HG03575 (cell line): Measurements from ENCODE around the gene ASPA.
"Not testable (repeated sequence)": the region's sequence is repeated elsewhere in the genome, so short reads cannot be mapped to it uniquely, and the experiment has no call there.

Experiments used
- ATAC-seq: cut with Tn5 transposase; IDR thresholded peaks from one replicate; pipeline ENCODE4 v1.9.1; 2021; ENCODE audit not compliant: unreplicated experiment, insufficient number of reproducible peaks, low FRiP score; ENCODE audit errors: extremely low read depth

Gene ASPA

GRCh38 chr17:3505008-3505407, 29.2 kb downstream of the ASPA start:
- no peak for ATAC-seq

GRCh38 chr17:3506054-3506453, 30.3 kb downstream of the ASPA start:
- no peak for ATAC-seq

GRCh38 chr17:3507071-3507470, 31.3 kb downstream of the ASPA start:
- no peak for ATAC-seq

GRCh38 chr17:3507869-3508268, 32.1 kb downstream of the ASPA start:
- ATAC-seq: no peak

GRCh38 chr17:3510090-3510489, 34.3 kb downstream of the ASPA start:
- no peak for ATAC-seq

GRCh38 chr17:3511852-3512504, 36.2 kb downstream of the ASPA start:
- no peak for ATAC-seq

- ATAC-seq: no peak
These were observed 36.8 kb downstream of the ASPA start for GRCh38 chr17:3512505-3513171.

- no peak for ATAC-seq
These were observed 37.7 kb downstream of the ASPA start for GRCh38 chr17:3513305-3514035.

GRCh38 chr17:3514167-3514566, 38.4 kb downstream of the ASPA start:
- ATAC-seq: not testable (repeated sequence)

- ATAC-seq: no peak
These were observed 39.1 kb downstream of the ASPA start for GRCh38 chr17:3514873-3515272.

GRCh38 chr17:3519472-3519871, 43.7 kb downstream of the ASPA start:
- ATAC-seq: not testable (repeated sequence)

- ATAC-seq: no peak
These were observed 48.2 kb downstream of the ASPA start for GRCh38 chr17:3524024-3524423.

GRCh38 chr17:3526491-3526890, 50.7 kb downstream of the ASPA start:
- no peak for ATAC-seq

GRCh38 chr17:3526971-3527370, 51.2 kb downstream of the ASPA start:
- no peak for ATAC-seq

- ATAC-seq: no peak
These were observed 51.7 kb downstream of the ASPA start for GRCh38 chr17:3527468-3527867.

GRCh38 chr17:3527896-3528295, 52.1 kb downstream of the ASPA start:
- no peak for ATAC-seq

- no peak for ATAC-seq
These were observed 52.6 kb downstream of the ASPA start for GRCh38 chr17:3528403-3528851.

- ATAC-seq: no peak
These were observed 53.2 kb downstream of the ASPA start for GRCh38 chr17:3528880-3529511.

GRCh38 chr17:3529817-3530741, 54.3 kb downstream of the ASPA start:
- no peak for ATAC-seq
